H7 (cell line): ENCODE data around the gene ARHGAP31. TPM values are rescaled to one million over a fixed set of nuclear protein-coding genes. Genes with fewer than 3 reads are reported as not detected.
"Not testable (repeated sequence)": the region's sequence is repeated elsewhere in the genome, so short reads cannot be mapped to it uniquely, and the experiment has no call there.

Experiments
- DNase-seq: peaks from one replicate; pipeline ENCODE4 v3.0.0; 2012
- H3K27me3 ChIP-seq: 2 replicates; pipeline ENCODE4 v1.6.0; 2011; ENCODE audit warnings: mild to moderate bottlenecking, low read length; ENCODE audit not compliant: control insufficient read depth, insufficient read depth
- H3K36me3 ChIP-seq: replicated peaks from 2 replicates; pipeline ENCODE4 v1.5.1; 2011; ENCODE audit warnings: low read length; ENCODE audit not compliant: control insufficient read depth, insufficient read depth
- H3K4me3 ChIP-seq: 2 replicates; pipeline ENCODE4 v1.5.1; 2011; ENCODE audit warnings: low read depth, mild to moderate bottlenecking, control low read depth, low read length, moderate library complexity; ENCODE audit not compliant: insufficient read depth
- total RNA-seq: library from RNA; depleted of rRNA; stranded (reverse); fragments of >200 nt; shearing (Covaris generic); gene quantifications from 2 replicates; pipeline ENCODE4 v1.2.3, GENCODE V29; 2014

ARHGAP31 gene
- total RNA-seq, 1 experiment from 2014 or later: 4.2 TPM

GRCh38 chr3:119340014-119340413 lies 45.8 kb downstream of the ARHGAP31 start:
- no peak for DNase-seq
- H3K4me3 ChIP-seq: no peak overlapping the region
- H3K36me3 ChIP-seq: no peaks in the 10 kb centered on the region
- no peaks in the 10 kb centered on the region for H3K27me3 ChIP-seq

- H3K36me3 ChIP-seq: no peaks in the 10 kb centered on the region
- DNase-seq: no peak
- H3K27me3 ChIP-seq: no peaks in the 10 kb centered on the region
Observed at GRCh38 chr3:119340446-119340845, 46.3 kb downstream of the ARHGAP31 start.

DNA sequence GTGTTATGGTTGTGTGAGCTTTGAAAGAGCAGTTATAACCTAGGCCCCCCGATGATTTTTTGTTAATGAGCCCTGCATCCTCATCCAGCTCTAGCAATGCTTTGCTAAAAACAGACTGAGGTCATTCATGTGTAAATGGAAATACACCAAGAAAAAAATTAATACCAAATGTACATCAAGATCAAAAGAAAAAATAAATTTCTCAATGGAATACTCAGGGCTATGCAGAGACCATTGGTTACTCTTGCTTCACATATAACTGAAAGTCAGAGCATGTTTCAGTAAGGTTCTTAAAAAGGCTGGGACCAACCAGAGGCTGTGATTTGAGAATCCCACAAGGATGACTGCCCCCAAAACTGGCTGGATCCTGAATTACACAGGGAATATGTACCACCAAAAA lies 48.0 kb downstream of the ARHGAP31 start:
- H3K4me3 ChIP-seq: no peak overlapping the region
- H3K36me3 ChIP-seq: no peaks in the 10 kb centered on the region
- H3K27me3 ChIP-seq: no peaks in the 10 kb centered on the region
- no peak for DNase-seq

More at GRCh38 chr3:119340446-119340845, 46.3 kb downstream of the ARHGAP31 start:
- H3K4me3 ChIP-seq: no peak overlapping the region

- Histone ChIP-seq H3K4me3 (no peak overlapping the region), H3K27me3 (no peaks in the 10 kb centered on the region), H3K36me3 (no peaks in the 10 kb centered on the region)
- no peak for DNase-seq
Observed at GRCh38 chr3:119343719-119344118, 49.5 kb downstream of the ARHGAP31 start.

GRCh38 chr3:119346076-119346496 lies 51.9 kb downstream of the ARHGAP31 start:
- Histone ChIP-seq H3K4me3 (no peak overlapping the region), H3K36me3 (no peaks in the 10 kb centered on the region), H3K27me3 (no peaks in the 10 kb centered on the region)
- DNase-seq: no peak

DNA sequence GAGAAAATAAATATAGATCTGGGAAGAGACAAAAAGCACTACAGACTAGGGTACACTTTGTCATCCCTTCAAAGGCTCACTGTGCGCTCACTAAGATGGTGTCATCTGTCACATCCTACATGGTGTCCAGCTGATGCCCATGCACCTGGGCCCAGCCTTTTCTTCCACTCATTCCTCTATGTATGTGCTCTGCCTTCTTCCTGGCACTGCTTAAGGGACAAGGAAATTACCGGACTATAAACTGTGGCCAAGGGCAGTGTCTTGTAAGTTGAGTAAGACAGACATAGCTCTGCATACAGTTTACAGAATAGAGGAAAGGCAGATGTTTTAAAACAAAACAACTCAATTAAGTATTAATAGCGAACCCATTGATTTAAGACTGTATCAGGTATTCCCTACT lies 52.9 kb downstream of the ARHGAP31 start:
- DNase-seq: no peak
- no peaks in the 10 kb centered on the region for H3K36me3 ChIP-seq
- no peaks in the 10 kb centered on the region for H3K27me3 ChIP-seq
- H3K4me3 ChIP-seq: no peak overlapping the region

- Histone ChIP-seq H3K4me3 (no peak overlapping the region), H3K27me3 (no peaks in the 10 kb centered on the region), H3K36me3 (no peaks in the 10 kb centered on the region)
- DNase-seq: peak; percentile 54
Observed at GRCh38 chr3:119349354-119350041, 55.3 kb downstream of the ARHGAP31 start.

- no peak for DNase-seq
Observed at GRCh38 chr3:119350114-119350513, 55.9 kb downstream of the ARHGAP31 start.

GRCh38 chr3:119351581-119351980 lies 57.4 kb downstream of the ARHGAP31 start:
- no peak for DNase-seq
- Histone ChIP-seq H3K36me3 (no peaks in the 10 kb centered on the region), H3K4me3 (no peak overlapping the region), H3K27me3 (no peaks in the 10 kb centered on the region)

More at GRCh38 chr3:119350114-119350513, 55.9 kb downstream of the ARHGAP31 start:
- Histone ChIP-seq H3K36me3 (no peaks in the 10 kb centered on the region), H3K27me3 (no peaks in the 10 kb centered on the region), H3K4me3 (no peak overlapping the region)

GRCh38 chr3:119352034-119352609 lies 57.9 kb downstream of the ARHGAP31 start:
- Histone ChIP-seq H3K4me3 (no peak overlapping the region), H3K36me3 (no peaks in the 10 kb centered on the region), H3K27me3 (no peaks in the 10 kb centered on the region)
- no peak for DNase-seq

GRCh38 chr3:119352863-119353527 lies 58.8 kb downstream of the ARHGAP31 start:
- DNase-seq: no peak
- no peak overlapping the region for H3K4me3 ChIP-seq
- no peaks in the 10 kb centered on the region for H3K27me3 ChIP-seq
- H3K36me3 ChIP-seq: no peaks in the 10 kb centered on the region

GRCh38 chr3:119355608-119356007 lies 61.4 kb downstream of the ARHGAP31 start:
- H3K36me3 ChIP-seq, H3K4me3 ChIP-seq, H3K27me3 ChIP-seq, DNase-seq: not testable (repeated sequence)

GRCh38 chr3:119356646-119357045 lies 62.5 kb downstream of the ARHGAP31 start:
- Histone ChIP-seq H3K36me3 (no peaks in the 10 kb centered on the region), H3K4me3 (no peak overlapping the region), H3K27me3 (no peaks in the 10 kb centered on the region)
- no peak for DNase-seq

DNA sequence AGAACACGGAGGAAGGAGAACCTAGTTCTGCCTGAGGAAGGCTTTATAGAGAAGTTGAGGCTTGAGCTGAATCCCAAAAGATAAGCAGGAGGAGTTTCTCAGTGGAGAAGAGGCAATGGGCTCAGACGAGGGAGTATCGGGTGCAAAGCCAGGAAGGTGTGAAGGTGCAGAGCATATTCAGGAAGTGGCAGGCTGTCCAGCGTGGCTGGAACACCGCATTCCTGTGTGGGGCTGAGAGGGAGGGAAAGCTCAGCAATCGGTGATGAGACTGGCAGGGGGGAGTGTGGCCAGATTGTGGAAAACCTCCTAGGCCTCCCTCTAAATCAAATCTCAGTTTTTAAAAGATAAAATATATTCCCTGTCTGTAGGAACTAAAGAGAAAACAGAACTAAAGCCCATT lies 63.0 kb downstream of the ARHGAP31 start:
- DNase-seq: no peak
- Histone ChIP-seq H3K27me3 (no peaks in the 10 kb centered on the region), H3K4me3 (no peak overlapping the region), H3K36me3 (no peaks in the 10 kb centered on the region)
